RPMI8226 (cell line): ENCODE results near the gene C1D.
"Not testable (repeated sequence)": the region's sequence is repeated elsewhere in the genome, so short reads cannot be mapped to it uniquely, and the experiment has no call there.

Experiments
- DNase-seq: peaks from one replicate; pipeline ENCODE4 v3.0.0-alpha.2; 2015

The C1D gene

DNA sequence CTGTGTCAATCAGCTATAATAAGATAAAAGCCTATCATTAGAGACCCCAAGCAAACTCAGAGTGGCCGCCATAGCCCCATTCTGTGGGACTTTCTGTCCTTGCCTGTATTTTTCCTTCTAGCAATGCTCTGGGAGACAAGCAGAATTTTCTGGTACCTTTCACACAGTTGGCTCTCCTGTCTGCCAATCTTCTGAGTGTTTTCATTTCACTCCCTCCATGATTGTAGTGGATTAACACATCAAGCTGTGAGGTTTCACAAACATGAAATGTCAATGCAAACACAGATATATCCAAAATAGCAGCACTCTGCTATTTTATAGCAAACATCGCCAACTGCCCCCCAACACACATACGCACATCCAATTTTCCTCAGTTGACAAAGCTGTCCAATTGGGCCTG, 64.9 kb downstream of the C1D start:
- no peak for DNase-seq

GRCh38 chr2:67997528-67997900, 65.3 kb downstream of the C1D start:
- no peak for DNase-seq

DNA sequence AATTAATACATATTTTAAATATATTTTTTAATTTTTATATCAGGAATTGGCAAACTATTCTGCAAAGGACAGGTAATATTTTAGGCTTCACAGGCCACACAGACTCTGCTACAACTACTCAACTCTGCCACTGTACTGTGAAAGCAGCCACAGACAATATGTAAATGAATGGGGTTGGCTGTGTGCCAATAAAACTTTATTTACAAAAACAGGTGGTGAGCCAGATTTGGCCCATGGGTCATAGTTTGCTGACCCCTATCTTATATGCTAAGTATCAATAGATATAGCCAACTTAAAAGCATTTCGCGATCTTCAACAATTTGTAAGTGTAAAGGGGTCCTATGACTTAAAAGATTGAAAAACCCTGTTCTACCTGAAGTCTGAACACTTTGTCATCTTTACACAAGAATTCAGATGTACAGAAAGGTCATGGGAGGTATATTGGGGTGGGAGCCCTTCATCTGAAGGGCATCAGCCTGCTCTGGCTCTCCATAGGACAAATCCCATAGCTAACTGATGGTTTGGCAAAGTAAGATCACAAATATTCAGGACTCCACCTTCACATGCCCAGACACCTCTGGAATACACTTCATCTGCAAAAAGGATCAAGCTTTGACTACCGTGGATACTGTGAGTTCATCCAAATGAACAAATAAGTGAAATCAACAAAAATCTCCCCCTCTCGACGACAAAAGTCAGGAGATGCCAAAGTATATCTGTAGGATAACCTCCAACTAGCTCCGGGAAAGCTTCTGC, 65.9 kb downstream of the C1D start:
- DNase-seq = no peak

DNA sequence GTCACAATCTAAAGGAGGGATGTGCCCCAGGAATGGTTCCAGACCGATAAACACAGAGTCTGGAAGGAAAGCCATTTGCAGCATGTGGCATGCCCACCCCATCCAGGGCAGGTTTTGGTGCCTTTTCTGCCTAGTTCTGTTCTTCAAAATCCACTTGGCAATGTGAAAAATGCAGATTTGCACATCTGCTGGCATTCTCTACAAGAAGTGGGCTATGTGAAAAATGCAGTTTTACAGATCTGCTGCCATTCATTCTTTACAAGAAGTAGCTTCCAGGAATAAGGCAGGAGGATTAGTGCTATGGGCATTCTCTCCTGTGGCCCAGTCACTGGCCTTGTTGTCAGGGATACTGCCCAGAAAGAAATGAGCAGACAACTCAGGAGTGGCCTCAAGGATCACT, 68.1 kb downstream of the C1D start:
- DNase-seq = no peak

GRCh38 chr2:67994069-67994468, 68.7 kb downstream of the C1D start:
- DNase-seq = not testable (repeated sequence)

GRCh38 chr2:67993329-67993728, 69.5 kb downstream of the C1D start:
- no peak for DNase-seq

DNA sequence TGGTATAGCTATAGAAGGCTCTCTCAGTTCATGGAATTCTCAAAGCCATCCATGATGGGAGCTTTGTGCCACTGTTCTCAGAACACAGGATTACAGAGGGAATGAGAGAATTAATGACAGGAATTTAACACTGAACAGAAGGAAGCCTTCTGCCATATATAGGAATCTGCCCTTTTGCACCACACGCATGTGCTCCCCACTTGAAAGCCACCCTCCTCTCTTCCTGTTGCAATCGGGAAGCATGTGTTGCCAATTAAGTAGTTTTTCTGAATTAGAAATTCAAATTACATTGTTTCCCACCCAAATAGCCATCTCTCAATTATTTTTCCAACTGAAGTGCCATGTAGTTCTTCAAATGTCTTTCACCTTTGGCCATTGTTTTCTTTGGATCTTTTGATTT, 71.3 kb downstream of the C1D start:
- DNase-seq = no peak
